DMS153 treated with DMSO at 0.1 percent for 48 hours (cell line): ENCODE data around the gene AGPAT3.

Source experiments
- DNase-seq: peaks from one replicate; lab custom pipeline; 2025; ENCODE audit not compliant: unreplicated experiment; lab: John Stamatoyannopoulos, UW

Gene AGPAT3

DNA sequence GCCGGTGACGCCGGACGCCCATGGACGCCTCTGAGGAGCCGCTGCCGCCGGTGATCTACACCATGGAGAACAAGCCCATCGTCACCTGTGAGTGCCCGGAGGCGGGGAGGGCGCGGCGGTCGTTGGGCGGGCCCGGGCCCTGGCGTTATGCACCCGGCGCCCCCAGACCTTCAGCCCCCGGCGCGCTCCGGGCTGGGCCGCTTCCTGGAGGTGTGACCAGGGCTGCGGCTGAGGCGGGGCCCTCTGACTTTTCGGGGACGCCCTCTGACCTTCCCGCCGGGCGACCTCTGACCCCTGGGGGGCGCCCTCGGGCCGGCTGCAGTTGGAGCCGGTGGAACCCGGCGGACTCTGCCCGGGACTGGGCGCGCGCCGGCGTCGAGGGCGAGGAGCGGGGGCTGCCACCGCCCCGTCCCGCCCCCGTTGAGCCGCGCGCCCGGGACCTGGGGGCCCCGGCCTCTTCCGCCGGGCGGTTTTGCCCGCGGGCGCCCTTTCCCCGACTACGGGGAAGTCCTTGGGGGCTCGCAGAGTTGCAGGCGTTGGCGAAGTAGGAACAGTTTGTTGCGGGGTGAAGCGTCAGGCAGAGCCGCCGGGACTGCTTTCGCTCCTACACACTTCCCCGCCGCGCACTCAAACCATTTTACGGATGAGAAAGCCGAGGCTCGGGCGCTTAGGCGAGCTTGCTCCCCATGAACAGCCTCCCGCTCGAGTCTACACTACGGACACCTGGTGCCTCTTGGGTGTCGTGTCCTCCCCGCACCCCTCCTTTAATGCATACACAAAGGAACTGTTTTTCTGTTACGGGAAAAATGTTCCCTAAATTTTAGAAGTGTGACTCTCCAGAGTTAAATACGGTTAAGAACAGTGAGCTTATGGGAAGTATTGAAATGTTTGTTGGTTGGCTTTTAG lies 147.7 kb downstream of the AGPAT3 start:
- no peak for DNase-seq

DNA sequence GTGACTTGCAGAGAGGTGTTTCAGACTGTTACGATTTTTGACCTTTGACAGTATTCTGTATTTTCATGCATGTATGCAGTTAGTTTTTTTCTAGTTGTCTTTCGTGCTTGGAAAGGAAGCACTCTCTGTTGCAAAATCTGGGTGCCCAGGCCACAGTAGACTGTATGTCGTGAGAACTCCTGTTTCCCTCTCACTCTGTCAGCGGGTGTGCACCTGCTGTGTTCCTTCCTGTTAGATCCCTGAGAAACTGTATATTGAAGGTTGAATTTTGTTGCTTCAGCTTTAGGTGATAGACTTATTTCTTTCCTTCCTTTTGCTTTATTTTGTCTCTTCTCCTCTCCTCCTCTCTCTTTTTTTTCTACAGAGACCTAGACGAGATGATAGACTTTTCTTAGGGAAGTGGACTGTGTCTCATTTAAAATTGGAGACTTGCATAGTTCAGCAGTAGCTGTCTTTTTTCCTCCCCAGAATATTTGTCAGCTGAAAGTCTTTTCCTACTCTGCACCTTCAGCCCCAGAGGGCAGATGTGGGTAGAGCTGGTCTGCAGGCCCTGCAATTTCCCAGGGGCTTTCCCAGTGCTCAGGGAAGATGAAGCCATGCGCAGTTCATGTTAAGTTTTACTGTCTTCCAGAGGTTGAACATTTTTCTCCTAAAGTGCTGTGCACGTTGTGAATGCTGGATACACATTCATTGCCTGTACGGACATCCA lies 148.5 kb downstream of the AGPAT3 start:
- DNase-seq: no peak

DNA sequence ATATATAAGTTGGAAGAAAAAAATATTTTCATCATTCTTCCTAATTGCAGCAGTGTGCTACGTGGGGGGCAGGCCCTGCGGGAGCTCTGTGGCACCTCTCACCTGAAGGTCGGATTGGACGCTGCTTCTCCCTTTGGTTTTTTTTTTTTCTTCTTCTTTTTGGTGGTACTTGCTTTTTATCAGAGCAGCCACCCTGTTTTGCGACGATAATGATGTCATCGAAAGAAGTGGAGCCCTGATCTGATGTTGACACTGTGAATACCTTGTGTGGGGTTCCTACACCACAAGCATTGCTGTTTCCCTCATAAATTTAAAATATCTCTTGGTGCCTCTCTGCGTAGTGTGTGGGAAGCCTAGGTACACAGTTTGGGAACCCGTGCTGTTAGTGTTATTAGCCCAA lies 152.6 kb downstream of the AGPAT3 start:
- DNase-seq: no peak

DNA sequence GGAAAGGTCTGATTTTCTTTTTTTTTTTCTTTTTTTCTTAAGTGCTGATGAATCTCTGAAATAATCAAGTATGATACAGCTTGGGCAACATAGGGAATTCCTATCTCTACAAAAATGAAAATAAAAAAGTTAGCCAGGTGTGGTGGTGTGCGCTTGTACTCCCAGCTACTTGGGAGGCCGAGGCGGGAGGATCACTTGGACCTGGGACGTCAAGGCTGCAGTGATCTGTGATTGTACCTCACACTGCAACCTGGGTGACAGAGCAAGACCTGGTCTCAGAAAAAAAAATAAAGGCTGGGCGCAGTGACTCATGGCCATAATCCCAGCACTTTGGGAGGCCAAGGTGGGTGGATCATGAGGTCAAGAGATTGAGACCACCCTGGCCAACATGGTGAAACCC lies 153.1 kb downstream of the AGPAT3 start:
- DNase-seq: no peak

DNA sequence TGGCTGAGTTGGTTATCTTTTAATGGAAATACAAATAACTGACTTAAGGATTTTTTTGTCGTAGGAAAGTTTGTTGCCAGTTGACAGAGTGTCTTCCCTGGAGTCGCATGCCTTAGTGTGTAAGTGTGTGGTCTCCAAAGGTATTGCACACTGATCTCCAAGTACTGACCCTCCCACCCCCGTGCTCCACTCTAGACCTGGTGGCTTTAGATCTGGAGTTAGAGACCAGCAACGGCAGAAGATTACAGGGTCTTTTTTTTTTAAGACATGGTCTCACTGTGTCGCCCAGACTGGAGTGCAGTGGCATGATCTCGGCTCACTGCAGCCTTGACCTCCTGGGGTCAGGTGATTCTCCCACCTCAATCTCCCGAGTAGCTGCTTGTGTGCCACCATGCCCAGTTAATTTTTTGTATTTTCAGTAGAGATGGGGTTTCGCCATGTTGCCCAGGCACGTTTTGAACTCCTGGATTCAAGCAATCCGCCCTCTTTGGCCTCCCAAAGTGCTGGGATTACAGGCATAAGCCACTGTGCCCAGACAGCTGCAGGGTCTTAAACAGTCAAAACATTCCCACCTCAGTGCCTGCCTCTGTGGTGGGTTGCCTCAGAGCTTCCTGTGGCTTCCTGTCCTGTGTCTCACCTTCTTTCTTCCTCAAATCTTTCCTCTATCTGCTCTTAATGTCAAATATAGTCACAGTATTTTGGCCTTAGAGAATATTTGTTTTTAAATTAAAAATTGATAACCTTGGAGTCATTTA lies 154.0 kb downstream of the AGPAT3 start:
- DNase-seq: no peak

DNA sequence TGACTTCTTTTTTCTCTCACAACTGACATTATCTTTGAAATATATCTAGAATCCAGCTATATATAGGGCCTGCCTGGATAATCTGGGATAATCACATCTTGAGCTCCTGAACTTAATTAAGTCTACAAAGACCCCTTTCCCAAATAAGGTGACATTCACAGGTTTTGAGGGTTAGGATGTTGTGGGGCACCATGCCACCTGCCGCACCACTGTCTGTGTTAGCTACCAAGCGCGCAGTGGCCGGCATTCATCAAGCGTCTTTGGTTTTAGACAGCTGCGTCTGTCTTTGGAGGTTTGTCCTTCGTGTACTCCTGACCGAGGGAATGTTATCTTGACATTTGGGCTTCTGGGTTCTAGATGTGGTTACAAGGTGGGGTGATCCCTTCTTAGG lies 154.5 kb downstream of the AGPAT3 start:
- no peak for DNase-seq

DNA sequence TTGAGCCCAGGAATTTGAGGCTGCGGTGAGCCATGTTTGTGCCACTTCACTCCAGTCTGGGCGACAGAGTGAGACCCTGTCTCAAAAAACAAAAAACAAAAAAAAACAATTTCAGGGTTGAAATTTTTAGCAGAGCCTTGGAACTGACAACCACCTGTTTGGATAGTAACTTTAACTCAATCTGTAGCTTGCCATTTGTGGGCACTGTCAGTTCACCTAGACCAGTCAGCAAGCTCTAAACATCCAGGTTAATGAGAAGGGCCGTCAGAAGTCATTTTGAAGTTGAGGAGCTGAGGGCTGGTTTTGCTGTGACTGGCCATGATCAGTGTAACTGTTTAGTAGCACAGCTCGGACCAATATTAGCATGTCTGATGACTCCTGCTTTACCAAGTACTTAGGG lies 155.5 kb downstream of the AGPAT3 start:
- no peak for DNase-seq

DNA sequence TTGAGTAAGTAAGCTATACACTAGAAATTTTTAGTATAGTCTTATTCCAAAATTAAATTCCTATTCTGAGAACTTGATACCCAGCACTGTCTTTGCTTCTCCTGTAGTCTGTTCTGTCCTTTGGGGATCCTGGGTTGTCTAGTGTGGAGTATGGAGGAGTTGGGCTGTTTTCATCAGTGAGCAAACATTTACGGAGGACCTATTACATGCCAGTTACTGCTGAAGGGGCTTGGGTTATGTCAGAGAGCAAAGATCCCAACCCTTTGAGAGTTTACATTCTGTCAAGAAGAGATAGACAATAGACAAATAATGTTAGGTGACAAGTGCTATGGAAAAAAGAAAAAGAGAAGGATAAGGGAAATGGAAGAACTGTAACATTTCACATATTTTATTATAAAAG lies 156.0 kb downstream of the AGPAT3 start:
- DNase-seq: no peak

DNA sequence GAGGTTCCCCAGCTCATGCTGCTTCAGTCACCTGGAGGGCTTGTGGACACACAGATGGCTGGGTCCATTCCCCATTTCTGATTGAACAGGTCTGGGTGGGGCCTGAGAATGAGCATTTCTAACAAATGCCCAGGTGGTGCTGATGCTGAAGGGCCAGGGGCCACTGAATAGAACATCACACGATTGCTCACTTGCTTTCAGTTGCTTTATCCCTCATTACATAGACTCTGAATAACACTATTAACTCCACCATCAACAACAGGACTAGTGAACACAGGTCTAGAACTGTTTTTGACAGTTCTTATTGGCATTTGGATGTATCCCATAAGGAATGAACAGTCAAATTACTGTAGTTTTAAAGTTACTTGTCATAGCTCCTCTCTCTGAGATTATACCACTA lies 159.2 kb downstream of the AGPAT3 start:
- no peak for DNase-seq

DNA sequence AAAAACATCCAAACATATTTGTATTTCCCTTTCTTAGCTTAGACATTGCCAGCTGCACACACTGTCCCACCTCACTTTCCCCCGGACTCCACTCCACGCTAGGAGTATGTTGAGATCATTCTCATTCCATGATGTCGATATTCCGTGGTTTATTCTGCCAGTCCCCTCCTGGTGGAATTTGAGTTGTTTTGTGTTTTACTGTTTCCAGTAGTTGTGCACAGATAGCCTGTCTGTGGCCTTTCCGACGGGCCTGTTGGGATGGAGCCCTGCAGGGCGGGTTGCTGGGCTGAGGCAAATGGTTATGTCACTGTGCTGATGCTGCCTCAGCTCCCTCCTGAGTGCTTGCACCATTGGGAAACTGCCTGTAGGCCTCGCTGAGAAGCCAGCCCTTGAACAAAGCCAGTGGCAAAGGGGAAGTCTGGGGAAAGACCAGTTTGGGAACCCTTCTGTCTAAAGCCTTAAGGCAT lies 159.9 kb downstream of the AGPAT3 start:
- DNase-seq: no peak

DNA sequence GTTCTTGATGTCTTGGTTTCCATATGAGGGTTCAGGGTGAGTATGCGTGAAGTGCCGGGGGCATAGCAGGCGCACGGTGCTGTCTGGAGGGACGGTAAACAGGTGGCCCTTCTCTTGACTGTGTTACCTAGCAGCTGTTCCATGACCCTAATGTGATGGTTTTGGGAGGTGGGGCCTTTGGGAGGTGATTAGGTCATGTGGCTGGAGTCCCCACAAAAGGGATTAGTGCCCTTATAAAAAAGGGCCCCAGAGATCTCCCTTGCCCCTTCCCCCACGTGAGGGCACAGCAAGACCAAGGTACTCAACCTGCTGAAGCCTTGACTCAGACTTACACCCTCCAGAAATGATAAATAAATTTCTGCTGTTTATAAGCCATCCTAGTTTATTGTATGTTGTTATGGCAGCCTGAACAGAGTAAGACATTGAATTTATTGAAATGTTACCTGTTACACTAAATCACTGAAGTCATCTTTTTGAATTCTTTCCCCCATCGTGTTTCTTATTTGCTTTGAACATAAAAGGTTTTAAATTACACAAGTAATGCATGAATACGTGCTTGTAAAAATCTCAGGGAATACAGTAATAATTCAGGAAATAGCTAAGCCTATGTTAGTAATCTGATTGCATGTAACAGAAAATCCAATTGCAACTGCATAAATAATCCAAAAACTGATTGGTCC lies 162.7 kb downstream of the AGPAT3 start:
- no peak for DNase-seq

DNA sequence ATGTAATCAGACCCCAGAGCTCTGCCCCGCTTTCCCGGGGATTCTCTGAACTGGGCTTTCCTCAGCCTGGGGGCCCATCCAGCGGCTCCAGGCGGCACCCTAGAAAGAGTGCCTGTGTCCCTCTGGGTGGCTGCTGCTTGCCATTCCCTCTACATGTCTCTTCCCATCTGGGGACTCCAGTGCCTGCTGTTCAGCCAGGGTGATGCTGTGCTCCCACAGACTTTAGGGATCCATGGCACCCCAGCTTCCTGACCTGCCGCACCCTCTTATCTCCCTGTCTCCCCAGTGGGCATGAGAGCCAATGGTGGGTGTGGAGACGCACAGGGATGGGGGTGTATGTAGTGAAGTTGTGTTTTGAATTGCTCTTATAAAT lies 163.2 kb downstream of the AGPAT3 start:
- no peak for DNase-seq

DNA sequence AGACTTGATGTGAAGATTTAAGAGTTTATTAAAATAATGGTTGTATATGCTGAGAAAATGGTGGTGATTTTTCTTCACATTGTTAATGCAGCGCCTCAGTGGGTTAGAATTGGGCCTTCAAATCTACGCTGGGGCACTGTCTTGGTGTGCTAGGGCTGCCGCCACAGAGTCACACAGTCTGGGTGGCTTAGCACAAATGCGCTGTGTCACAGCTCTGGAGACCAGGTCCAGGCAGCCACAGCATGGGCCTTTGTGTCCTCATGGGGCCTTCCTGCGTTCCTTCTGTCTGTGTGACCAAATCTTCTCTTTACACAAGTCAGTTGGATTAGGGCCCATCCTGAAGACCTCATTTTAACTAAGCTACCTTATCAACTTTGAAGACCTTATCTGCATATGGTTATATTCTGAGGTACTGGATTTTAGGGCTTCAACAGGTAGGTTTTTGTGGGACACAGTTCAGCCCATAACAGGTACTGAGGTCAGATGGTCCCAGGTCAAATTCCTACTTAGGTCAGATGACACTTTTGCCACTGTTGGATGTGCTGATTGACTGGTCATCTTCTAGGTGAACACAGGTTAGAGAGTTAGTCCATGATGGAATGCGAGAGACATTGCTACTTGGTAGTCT lies 164.6 kb downstream of the AGPAT3 start:
- no peak for DNase-seq

DNA sequence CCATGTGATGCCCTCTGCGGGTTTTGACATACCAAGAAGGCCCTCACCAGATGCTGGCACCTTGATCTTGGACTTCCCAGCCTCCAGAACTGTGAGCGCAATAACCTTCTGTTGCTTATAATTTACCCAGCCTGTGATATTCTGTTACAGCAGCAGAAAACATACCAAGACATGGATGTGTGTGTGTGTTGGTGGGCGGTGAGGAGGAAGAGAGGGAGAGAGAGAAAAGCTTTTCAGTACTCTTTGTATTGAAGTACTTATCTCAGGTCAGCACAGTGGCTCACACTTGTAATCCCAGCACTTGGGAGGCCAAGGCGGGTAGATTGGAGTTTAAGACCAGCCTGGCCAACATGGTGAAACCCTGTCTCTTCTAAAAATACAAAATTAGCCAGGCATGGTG lies 170.2 kb downstream of the AGPAT3 start:
- DNase-seq: no peak
